ENCODE data around the gene TLE4.

Gene TLE4

DNA sequence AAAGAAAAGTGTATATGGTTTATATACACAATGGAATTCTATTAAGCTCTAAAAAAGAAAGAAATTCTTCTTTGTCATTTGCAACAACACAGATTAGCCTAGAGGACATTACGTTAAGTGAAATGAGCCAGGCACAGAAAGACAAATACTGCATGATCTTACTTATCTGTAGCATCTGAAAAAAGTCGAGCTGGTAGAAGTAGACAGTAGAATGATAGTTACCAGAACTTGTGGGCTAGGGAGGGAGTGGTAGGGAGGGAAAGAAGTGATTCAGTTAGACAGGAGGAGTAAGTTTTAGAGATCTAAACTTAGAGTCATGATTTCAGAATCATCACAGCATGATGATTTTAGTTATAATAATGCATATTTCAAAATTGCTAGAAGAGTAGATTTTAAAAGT is 184.6 kb downstream of the TLE4 start:
- no peak for TF ChIP-seq CTCF (IDR thresholded peaks at IDR 0.05; ENCODE audit: extremely low read depth, insufficient read depth, missing control alignments)
- in situ Hi-C loops (cut with MboI; ENCODE audit: low pct_unique_long_range_greater_than_20kb, low sequenced_read_pairs, unreplicated experiment): no loop called here
- DNase-seq (ENCODE audit: low spot score): no peak

DNA sequence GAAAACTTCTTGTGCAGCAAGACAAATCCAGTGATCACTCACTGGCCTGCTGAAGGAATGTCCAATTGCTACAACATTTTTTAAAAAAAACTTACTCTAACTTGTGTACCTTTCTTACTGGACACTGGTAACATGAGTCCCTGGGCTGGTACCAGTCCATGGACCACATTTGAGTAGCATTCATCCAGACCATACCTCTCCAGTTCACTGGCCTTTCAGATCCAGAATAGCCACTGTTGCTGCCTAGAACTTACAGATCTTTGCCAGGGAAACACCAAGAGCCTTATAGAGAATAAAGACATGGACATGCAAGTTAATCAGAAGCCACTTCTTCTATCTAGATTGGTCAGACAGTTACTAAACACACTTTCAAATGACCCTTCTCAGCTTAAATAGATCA is 185.3 kb downstream of the TLE4 start:
- in situ Hi-C loops (cut with MboI; ENCODE audit: low pct_unique_long_range_greater_than_20kb, low sequenced_read_pairs, unreplicated experiment): no loop called here
- DNase-seq (ENCODE audit: low spot score): no peak
- no peak for TF ChIP-seq CTCF (IDR thresholded peaks at IDR 0.05; ENCODE audit: extremely low read depth, insufficient read depth, missing control alignments)

DNA sequence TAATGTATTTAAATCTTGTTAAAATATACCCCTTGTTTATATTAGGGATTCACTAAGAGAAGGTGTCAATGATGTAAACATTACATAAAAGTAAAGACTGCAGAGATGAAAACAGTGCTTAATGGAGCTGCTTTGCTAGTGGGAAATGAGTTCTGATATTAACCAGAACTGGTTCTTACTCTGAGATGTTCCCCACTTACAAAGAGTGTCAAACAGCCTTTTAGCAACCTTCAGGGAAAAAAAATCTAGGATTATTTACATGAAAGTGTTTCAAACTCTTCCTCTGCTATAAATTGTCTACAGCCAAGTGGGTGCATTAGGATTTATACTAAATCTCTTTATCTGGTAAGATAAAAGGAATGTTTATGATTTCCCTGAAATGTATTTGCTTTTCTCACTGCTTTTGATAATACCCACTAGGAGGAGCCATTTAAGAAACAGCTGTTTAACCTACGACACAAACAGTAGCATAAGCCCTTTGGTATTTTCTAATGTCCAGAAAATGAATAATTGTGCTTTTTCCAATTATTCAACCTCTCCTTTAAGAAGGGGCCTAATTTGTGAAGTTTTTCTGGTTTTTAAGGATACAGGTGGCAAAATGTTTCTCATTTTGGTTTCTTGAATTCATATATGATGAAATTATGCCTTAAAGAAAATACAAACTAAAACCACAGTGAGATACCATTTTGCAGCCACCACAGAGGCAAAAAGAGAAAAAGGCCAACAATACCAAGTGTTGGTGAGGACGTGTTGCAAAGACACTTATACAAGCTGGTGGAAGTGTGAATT is 186.3 kb downstream of the TLE4 start:
- DNase-seq (ENCODE audit: low spot score): no peak
- peak; percentile 33 for TF ChIP-seq CTCF (IDR thresholded peaks at IDR 0.05; ENCODE audit: extremely low read depth, insufficient read depth, missing control alignments)
- in situ Hi-C loops (cut with MboI; ENCODE audit: low pct_unique_long_range_greater_than_20kb, low sequenced_read_pairs, unreplicated experiment): no loop called here

- in situ Hi-C loops (cut with MboI; ENCODE audit: low pct_unique_long_range_greater_than_20kb, low sequenced_read_pairs, unreplicated experiment): no loop called here
- TF ChIP-seq CTCF (IDR thresholded peaks at IDR 0.05; ENCODE audit: extremely low read depth, insufficient read depth, missing control alignments): no peak
Measured at GRCh38 chr9:79759460-79759859, 187.7 kb downstream of the TLE4 start.

GRCh38 chr9:79762070-79762469 is 190.3 kb downstream of the TLE4 start:
- in situ Hi-C loops (cut with MboI; ENCODE audit: low pct_unique_long_range_greater_than_20kb, low sequenced_read_pairs, unreplicated experiment): no loop called here
- DNase-seq (ENCODE audit: low spot score): no peak
- TF ChIP-seq CTCF (IDR thresholded peaks at IDR 0.05; ENCODE audit: extremely low read depth, insufficient read depth, missing control alignments): no peak

More at GRCh38 chr9:79759460-79759859, 187.7 kb downstream of the TLE4 start:
- no peak for DNase-seq (ENCODE audit: low spot score)

- no peak for DNase-seq (ENCODE audit: low spot score)
- no peak for TF ChIP-seq CTCF (IDR thresholded peaks at IDR 0.05; ENCODE audit: extremely low read depth, insufficient read depth, missing control alignments)
- in situ Hi-C loops (cut with MboI; ENCODE audit: low pct_unique_long_range_greater_than_20kb, low sequenced_read_pairs, unreplicated experiment): no loop called here
Measured at GRCh38 chr9:79763671-79764285, 192.0 kb downstream of the TLE4 start.
